DMS153 treated with DMSO at 0.1 percent for 48 hours (cell line): ENCODE measurements around the gene TAF11L8.
"Not testable (repeated sequence)": the region's sequence is repeated elsewhere in the genome, so short reads cannot be mapped to it uniquely, and the experiment has no call there.

Experiments used
- DNase-seq: peaks from one replicate; lab custom pipeline; 2025; ENCODE audit not compliant: unreplicated experiment; lab: John Stamatoyannopoulos, UW

TAF11L8 gene

DNA sequence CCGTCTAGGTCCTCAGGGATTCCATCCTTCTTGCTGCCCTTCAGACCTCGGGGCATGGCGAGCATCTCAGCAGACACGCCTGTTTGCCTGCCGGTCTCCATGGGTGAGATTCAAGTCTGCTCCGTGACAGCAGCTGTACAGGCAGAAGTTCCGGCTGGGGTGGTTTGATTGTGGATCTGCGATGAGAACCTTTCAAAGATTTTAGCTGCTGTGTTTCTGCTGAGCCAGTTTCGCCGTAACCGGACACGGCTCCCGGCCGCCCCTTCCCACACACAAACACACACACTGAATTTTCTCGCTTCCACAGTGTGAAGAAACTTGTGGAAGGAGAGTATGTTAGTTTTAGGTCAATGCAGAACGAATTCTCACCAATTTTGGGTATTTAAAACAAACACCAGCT, at the start of gene TAF11L8:
TSS of gene TAF11L8 (minus strand) at position 101 of the 400 bp plus-strand sequence.
- not testable (repeated sequence) for DNase-seq

GRCh38 chr5:17634160-17634559, 43.4 kb upstream of the TAF11L8 start, which contains the start of gene TAF11L14:
Gene TAF11L14, plus strand, starts transcription at chr5:17634460.
- no peak for DNase-seq

- not testable (repeated sequence) for DNase-seq
Observed at GRCh38 chr5:17631788-17632187, 41.0 kb upstream of the TAF11L8 start, which contains the start of gene TAF11L13. Gene TAF11L13, plus strand, starts transcription at chr5:17632088.

GRCh38 chr5:17625686-17626085, 34.9 kb upstream of the TAF11L8 start:
- DNase-seq, result no peak

DNA sequence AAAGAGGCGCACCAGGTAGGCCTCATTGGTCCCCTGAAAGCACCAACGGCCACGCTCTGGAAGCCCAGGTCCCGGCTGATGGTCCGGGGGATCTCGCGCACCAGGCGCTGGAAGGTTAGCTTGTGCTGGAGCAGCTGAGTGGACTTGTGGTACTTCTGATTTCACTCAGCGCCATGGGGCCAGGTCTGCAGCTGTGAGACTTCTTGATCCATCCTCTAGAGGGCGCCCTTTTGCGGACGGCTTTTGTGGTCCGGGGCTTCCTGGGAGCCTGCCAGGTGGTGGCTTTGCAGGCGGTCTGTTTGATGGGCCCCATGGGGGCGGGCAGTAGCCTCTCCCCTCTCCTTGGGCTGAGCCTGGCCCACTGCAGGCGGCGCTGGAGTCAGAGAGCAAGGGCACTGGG, 29.9 kb upstream of the TAF11L8 start:
- DNase-seq, result no peak

GRCh38 chr5:17619354-17619753, 28.6 kb upstream of the TAF11L8 start:
- DNase-seq, result no peak

- no peak for DNase-seq
Observed at GRCh38 chr5:17614872-17615605, 24.3 kb upstream of the TAF11L8 start.

DNA sequence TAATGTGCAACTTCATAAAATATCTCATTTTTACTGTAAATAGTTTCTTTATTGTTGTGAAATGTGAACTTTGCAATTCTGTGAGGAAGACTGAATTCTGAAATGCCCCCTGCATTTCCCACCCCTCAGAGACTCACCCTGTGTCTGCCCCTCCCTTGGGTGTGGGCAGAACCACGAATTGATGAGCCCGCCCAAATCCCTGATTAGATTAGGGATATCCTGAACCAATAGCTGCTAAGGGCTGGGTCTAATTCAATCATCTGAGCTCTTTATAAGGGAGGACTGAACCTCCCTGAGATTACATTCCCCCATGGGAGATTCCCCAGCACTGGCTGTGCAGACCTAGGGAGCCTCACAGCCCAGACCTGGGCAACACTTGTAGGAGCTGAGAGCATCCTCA, 19.3 kb upstream of the TAF11L8 start, which contains the start of gene TAF11L12:
TSS of gene TAF11L12 (plus strand) at position 301 of the 400 bp plus-strand sequence.
- DNase-seq, result not testable (repeated sequence)

DNA sequence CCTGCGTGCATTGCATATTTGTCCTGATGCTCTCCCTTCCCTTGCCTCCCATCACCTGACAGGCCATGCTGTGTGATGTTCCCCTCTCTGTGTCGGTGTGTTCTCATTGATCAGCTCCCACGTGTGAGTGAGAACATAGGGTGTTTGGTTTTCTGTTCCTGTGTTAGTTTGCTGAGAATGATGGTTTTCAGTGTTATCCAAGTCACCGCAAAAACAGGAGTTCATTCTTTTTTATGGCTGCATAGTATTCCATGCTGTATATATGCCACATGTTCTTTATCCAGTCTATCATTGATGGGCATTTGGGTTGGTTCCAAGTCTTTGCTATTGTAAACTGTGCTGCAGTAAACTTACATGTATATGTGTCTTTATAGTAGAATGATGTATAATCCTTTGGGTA, 16.7 kb upstream of the TAF11L8 start:
- DNase-seq, result not testable (repeated sequence)

DNA sequence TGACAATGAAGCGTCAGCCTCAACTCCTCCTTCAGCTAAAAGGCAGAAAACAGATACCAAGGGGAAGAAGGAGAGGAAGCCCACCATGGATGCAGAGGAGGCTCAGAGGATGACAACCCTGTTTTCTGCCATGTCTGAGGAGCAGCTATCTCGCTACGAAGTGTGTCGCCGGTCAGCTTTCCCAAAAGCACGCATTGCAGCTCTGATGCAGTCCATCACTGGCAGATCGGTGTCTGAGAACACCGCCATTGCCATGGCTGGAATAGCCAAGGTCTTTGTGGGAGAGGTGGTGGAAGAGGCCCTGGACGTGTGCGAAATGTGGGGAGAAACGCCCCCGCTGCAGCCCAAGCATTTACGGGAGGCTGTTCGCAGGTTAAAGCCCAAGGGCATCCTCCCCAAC, 14.2 kb upstream of the TAF11L8 start:
- DNase-seq, result no peak

DNA sequence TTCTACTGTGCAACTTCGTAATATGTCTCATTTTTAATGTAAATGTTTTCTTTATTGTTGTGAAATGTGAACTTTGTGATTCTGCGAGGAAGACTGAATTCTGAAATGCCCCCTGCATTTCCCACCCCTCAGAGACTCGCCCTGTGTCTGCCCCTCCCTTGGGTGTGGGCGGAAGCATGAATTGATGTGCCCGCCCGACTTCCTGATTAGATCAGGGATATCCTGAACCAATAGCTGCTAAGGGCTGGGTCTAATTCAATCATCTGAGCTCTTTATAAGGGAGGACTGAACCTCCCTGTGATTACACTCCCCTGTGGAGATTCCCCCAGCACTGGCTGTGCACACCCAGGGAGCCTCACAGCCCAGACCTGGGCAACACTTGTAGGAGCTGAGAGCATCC, 13.1 kb upstream of the TAF11L8 start, which contains the start of gene TAF11L11:
TSS of gene TAF11L11 (plus strand) at position 304 of the 400 bp plus-strand sequence.
- DNase-seq, result not testable (repeated sequence)

- not testable (repeated sequence) for DNase-seq
Observed at GRCh38 chr5:17597728-17598127, 7.0 kb upstream of the TAF11L8 start, which contains the start of gene TAF11L10. Gene TAF11L10, minus strand, starts transcription at chr5:17597828.

DNA sequence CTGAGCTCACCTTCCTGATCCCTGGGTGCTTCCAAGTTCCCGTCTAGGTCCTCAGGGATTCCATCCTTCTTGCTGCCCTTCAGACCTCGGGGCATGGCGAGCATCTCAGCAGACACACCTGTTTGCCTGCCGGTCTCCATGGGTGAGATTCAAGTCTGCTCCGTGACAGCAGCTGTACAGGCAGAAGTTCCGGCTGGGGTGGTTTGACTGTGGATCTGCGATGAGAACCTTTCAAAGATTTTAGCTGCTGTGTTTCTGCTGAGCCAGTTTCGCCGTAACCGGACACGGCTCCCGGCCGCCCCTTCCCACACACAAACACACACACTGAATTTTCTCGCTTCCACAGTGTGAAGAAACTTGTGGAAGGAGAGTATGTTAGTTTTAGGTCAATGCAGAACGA, 3.5 kb upstream of the TAF11L8 start, which contains the start of gene TAF11L9:
TSS of gene TAF11L9 (minus strand) at position 140 of the 400 bp plus-strand sequence.
- not testable (repeated sequence) for DNase-seq

GRCh38 chr5:17585658-17586057, 5.1 kb downstream of the TAF11L8 start, which contains the start of gene TAF11L7:
Gene TAF11L7, minus strand, starts transcription at chr5:17585758.
- not testable (repeated sequence) for DNase-seq
